IPS DF 19.7 (cell line): ENCODE results near the gene UQCRHL.

Experiments used
- DNase-seq: peaks from one replicate; pipeline ENCODE4 v3.0.0-alpha.2; 2013; ENCODE audit warnings: low read depth, low spot score

UQCRHL gene

DNA sequence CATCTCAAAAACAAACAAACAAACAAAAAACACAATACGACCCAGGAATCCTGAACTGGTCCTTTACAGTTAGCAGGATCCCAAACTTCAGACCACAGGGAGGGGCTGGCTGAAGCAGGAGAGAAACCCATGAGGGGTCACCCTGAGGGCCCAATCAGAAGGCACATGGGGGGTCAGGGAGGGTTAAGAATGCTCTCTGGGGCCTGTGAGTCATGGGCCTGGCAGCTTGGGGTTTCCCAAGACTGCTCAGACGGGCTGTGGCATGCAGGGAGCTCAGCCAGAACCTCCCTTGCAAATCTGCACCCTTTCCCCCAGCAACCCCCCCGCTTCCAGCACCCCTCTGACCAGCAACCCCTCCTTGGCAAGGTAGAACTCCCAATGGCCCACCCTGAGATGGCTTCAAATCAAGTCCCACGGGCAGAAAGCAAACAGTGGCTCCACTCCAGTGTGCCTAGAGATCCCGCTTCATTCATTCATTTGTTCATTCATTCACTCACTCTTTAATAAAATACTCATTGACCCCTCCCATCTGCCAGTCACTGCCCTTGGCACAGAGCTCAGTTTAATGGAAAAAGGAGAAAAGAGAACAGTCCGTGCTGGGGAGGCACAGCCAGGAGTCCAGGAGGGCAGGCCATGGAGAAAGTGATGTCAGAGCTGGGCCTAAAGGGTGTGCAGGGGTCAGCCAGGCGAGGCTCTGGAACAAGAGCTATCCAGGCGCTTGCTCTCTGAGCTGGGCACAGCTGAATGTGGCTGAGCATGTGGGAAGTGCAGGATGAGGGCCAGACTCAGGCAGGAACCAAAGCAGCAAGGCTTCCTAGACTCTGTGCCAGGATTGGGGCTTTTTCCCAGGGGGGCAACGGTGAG lies 8.2 kb downstream of the UQCRHL start:
- DNase-seq, result no peak

DNA sequence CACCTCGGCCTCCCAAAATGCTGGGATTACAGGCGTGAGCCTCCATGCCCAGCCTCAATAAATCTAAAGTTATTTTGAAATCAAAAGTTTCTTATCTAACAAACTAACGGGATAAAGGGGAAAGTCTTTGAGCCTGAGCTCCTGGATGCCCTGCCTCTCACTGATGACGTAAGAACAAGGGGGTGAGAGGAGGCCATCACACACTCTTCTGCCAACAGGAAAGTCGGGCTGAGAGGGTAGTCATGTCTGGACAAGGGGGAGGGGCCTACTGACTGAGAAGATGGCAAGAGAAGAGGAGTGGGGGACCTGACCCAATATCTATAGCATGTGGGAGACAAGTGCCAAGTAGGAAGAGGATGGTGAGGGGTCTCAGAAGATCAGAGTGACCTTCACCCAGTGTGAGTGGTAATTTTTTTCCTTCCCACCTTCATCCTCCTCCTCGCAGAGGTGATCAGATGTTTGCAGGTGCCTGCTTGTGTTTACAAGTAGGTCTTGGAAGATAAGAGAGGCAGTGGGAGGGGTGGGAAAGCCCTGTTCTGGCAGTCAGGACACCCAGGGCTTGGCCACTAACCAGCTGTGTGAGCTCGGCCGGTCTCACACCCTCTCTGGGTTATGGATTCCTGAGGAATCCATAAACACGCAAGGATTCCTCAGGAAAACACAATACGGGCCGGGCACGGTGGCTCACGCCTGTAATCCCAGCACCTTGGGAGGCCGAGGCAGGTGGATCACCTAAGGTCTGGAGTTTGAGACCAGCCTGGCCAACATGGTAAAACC lies 9.6 kb downstream of the UQCRHL start:
- DNase-seq, result no peak

DNA sequence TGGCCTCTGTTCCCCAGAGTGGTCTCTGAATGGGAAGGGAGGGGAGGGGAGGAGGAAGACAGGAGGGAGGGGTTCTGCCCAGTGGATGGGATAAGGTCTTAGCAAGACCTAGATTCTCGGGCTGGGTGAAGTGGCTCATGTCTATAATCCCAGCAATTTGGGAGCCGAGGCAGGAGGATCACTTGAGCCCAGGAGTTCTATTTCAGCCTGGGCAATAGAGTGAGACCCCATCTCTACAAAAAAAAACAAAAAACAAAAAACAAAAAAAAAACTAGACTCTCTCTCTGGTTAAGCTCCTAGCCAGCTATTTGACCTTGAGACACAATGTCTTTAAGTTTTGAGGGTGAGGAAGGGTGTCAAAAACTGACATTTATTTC lies 11.4 kb downstream of the UQCRHL start:
- no peak for DNase-seq

DNA sequence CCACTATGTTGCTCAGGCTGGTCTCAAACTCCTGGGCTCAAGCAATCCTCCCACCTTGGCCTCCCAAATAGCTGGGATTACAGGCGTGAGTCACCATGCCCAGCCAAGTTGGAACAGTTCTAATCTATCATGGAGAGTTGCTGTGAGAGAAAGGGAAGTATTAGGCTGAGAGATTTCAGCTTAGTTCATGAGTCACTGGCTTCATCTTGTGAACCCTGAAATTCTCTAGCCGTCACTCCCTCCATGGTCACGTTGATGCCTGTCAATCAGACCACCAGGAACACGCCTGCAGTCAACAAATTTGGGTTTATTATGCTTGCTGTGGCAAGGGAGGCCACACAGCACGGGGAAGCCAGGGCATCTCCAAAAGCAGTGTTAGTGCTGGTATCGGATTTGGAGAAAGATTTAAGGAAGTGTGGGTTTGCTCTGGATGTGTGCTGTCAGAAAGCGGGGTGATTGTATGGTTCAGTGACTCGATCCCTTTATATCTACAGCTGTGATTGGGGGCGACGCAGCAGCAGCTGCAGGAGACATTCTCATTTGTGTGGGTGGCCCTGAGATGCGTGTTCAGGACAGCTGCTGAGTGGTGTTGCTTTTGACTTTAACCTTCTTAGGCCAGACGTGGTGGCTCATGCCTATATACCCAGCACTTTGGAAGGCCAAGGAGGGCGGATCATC lies 18.7 kb downstream of the UQCRHL start:
- DNase-seq, result no peak

DNA sequence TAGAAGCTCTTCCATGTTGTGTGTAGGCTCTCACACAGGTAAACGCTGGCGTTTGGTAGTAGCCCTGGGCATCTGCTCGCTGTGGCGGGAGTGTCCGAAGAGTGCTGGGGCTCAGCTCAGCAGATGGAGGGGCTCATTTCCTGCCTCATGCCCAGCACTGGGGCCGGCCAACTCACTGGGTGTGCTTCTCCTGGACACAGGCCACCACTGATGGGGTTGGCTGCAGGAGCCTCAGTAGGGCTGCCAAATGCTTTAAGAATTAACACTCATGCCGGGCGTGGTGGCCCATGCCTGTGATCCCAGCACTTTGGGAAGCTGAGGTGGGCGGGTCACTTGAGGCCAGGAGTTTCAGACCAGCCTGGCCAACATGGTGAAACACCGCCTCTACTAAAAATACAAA lies 20.9 kb downstream of the UQCRHL start:
- no peak for DNase-seq

DNA sequence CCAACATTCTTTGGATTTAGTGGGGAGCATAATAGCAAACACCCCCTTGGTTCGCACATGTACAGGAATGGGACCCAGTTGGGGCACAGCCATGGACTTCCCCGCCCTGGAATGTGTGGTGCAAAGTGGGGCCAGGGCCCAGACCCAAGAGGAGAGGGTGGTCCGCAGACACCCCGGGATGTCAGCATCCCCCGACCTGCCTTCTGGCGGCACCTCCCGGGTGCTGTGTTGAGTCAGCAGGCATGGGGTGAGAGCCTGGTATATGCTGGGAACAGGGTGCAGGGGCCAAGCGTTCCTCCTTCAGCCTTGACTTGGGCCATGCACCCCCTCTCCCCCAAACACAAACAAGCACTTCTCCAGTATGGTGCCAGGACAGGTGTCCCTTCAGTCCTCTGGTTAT lies 21.8 kb downstream of the UQCRHL start:
- no peak for DNase-seq

DNA sequence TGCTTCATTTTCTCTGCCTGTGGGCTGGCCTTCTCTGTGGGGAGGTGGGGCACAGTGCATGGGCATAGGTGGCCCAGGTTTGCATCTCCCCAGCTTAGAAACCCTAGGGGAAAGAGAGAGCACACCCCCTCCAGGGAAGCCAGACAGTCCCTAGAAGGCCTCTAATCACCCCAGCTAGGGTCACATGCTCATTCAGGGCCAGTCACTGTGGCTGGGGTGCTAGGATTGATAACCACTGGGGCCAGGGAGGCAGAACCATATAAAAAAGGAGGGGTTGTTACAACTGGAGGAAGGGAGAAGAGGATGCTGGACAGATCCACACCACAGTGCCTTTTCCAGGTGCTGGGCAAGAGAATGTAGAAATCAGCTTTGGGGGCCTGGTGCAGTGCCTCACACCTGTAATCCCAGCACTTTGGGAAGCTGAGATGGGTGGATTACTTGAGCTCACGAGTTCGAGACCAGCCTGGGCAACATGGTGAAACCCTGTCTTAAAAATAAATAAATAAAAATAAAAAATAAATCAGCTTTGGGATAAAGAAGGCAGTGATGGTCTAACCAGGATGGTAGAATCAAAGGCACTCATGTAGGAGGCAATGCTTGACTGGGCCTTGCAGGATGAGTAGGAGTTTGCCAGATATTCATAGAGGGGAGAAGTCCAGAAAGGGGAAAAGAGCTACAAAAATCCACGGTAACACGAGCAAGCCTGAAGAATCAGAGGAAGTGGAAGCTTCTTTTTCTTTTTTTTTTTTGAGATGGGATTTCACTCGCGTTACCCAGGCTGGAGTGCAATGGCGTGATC lies 29.3 kb downstream of the UQCRHL start:
- no peak for DNase-seq

DNA sequence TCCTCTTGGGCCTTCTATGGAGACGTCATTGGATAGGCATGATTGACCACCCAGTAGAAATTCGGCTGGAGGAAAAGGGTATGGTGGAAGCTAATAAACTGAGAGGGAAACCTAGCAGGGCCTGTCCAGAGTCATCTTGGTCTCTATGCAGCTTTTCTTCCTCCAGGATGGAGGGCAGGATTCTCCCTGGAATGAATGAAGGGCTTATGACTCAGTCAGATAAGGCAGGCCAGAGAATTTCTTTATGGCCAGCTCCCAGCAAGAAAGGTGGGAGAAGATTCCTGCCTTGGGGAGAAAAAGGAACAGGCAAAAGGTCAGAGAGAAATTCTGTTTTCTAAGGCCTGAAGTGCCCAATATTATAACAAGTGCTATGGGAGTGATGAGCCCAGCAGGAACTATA lies 31.7 kb downstream of the UQCRHL start:
- DNase-seq, result no peak

DNA sequence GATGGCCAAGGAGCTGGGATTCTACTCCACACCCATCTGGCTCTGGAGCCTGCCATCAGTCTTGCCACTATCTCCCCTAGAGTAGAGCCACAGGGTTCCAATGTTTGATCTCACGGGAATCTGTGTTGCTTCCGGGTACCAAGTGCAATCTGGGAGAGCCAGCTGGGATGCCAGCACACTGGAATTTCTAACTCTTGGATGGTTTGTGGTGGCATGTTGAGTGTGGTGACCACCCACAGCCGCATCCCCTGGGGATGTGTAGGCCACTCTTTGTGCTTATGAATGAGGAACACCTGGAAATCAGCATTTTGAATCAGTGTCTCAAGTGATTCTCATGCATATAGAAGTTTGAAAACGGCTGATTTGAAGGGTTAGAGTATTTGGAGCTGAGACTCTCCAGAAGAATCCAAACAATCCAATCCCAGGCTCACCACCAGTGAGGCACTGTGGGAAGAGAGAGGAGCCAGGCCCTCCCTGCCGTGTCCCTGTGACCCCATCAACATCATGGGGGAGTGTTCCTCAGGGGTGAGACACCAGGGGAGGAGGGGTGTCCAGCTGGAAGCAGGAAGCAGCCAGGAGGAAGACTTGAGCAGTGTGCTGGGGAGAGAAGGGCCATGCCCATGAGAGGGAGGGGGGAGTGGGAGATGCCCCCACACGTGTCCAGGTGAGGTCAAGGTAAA lies 35.5 kb downstream of the UQCRHL start:
- no peak for DNase-seq

DNA sequence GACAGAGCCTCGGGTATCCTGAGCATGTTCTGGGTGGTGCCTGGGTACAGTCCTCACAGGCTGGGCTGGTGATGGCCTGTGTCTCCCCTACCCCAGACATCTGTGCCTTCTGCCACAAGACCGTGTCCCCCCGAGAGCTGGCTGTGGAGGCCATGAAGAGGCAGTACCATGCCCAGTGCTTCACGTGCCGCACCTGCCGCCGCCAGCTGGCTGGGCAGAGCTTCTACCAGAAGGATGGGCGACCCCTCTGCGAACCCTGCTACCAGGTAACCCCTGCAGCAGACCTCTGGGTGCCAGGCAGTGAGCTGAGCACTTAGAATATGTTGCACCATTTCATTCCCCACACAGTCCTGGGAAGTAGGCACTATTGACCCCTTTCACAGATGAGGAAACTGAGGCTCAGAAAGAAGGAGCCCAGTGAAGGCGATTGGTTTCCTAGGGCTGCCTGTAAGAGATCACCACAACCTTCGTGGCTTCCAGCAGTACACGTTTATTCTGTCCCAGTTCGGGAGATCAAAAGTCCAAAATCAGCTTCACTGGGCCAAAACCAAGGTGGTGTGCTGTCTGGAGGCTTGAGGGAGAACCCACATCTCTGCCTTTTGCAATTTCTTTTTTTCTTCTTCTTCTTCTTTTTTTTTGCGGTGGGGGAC lies 37.0 kb downstream of the UQCRHL start:
- DNase-seq, result no peak

DNA sequence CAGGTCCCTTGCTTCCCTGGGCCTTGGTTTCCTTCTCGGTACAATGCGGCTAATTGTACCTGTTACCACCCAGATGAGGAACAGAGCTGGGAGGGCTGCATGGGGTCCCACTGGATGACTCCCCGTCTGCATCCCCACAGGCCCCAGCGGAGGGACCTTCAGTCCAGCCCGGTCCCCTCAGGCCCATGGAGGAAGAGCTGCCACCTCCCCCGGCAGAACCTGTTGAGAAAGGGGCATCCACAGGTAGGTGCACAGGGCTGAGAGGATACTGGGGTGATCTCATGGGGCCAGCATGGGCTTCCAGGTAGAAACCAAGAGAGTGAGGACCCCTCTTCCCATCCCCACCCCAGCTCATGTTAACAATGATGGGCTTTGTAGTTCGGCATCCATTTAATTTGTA lies 39.1 kb downstream of the UQCRHL start:
- no peak for DNase-seq

DNA sequence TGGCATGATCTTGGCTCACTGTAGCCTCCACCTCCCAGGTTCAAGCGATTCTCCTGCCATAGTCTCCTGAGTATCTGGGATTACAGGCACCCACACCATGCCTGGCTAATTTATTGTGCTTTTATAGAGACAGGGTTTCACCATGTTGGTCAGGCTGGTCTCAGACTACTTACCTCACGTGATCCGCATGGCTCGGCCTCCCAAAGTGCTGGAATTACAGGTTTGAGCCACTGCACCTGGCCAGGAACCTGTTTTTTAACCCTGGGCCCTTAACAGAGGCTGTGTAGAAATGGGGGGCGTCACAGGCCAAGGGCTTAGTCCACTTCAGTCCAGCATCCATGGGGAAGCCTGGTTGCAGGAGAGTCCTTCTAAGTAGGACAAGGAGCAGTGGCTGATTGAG lies 39.5 kb downstream of the UQCRHL start:
- DNase-seq, result no peak

DNA sequence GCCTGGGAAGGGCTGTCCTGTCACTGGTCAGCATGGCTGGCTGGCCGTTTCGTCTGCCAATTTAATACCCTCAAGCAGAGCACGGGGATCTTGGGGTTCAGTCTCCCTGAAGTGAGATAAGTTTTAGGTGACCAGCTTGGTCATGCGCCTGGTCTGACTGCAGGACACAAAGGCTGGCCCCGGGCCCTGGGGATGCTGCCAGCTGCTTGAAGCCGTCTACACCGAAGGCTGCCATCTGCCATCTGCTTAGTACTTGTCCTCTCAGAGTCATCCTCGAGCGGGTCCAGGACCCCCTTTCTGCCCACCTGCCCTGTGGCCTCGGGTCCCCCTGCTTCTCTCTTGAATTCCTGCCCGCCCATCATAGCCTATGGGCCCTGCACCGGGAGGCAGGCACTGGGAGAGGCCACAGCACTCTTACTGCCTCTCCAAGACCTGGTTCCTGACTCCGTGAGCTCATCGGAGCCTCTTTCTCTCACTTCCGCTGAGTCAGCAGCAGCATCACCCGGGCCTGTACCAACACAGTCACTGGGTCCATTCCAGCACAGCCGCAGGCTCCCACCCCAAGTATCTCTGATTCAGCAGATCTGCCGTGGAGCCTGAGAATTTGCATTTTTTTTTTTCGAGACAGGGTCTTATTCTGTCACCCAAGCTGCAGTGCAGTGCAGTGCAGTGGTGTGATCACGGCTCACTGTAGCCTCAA lies 41.8 kb downstream of the UQCRHL start:
- DNase-seq, result no peak

DNA sequence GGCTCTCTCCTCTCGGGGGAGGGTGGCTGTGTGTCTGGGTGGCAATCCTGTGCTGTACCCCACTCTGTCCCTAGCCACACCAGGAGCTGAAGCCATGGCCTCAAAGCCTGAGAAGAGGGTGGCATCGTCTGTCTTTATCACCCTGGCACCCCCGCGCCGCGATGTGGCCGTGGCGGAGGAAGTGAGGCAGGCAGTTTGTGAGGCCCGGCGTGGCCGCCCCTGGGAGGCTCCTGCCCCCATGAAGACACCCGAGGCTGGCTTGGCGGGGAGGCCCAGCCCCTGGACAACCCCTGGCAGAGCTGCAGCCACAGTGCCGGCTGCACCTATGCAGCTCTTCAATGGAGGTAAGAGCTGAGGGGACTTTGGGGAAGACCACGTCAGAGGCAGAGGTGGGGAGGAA lies 42.6 kb downstream of the UQCRHL start:
- DNase-seq, result no peak

DNA sequence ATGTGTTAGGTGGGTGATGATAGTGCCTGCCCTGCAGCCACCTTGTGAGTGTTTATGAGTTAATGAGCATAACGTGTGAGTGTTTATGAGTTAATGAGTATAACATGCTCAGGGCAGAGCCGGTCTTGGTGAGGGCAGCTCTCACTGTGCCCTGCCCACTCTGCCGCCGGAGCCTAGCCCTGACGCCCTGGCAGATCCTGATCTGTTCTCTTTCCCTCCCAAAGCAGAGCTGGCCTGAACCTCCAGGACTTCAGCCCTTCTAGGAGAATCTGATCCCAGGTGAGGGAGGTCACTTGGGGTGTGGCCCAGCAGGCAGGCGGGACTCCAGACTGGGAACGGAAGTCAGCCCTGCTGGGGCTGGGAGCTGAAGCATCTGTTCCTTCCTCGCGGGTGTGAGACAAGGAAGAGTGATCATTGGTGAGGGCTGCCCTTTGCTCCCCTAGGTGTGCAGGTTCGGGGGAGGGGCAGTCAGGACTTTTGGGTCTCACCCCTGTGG lies 43.1 kb downstream of the UQCRHL start:
- no peak for DNase-seq

DNA sequence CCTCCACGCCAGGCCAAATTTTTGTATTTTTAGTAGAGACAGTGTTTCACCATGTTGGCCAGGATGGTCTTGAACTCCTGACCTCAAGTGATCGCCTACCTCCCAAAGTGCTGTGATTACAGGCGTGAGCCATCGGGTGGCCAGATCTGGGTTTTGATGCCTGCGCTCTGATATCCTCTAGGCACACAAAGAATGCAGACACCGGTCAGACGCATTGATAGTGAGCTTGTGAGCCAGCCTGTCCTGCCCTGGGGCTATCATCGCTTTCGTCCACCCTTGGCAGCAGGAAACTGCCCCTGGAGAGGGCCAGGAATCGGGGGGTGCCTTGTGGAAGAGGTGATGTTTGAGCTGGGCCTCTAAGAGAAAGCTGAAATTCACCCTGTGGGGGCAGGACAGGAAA lies 44.9 kb downstream of the UQCRHL start:
- no peak for DNase-seq

DNA sequence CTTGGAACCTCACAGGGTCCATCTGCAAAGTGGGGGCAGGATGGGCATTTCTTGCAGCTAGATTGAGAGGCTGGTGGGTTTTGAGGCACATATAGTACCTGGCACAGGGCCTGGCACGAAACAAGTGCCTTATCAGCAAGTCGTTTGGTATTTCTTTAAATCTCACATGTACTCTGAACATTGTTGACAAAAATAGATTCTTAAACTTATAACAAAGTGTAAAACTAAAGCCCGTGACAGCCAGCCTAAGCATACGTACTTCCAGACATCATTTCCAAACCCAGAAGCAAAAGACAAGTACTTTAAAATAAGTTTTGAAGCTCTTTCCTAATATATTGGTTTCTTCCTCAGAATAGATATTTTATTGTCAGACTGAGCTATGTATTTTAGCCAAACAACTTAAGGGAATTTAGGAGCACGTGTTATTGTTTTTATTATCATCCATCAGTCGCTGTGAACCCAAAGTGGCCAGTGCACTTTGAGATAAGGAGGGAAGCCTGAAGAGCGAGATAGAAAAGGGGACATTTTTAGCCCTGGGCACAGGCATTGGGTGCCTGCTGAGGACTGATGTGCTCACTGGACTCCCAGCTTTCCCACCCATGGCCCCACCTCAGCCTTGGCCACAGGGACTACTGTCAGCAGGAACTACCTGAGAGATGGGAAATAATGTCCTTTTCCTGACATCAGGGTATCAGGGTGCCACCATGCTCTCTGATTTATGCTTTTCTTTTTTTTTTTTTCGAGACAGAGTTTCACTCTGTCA lies 45.9 kb downstream of the UQCRHL start:
- no peak for DNase-seq

DNA sequence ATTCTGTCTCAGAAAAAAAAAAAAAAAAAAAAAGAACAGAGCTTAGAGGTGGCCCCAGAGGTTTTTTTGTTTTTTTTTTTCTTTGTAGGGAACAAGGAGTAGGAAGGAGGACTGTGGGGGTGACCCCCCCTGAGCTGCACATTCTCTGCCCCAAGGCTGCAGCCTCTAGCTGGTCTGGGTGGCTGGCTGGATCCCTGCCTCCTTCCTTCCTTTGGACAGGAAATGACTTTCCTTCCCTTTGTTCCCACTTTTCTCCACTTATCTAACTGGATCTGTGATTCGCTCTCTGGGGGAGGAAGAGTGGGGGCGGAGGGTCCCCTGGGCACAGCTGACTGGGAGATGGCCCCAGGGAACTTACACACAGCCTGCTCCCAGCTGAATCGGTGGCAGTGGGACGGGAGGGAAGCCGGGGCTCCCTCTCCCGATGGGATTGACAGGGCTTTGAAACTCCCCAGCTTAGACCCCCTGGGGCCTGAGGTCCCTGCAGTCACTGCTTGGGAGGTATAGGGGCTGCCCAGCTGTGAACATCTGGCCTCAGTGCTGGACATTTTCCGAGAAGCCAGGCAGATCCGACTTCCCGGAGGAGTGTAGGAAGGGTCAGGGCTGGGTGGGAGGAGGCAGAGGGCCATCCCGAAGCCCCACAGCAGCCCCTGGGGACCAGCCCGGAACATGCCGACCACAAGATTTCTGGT lies 46.8 kb downstream of the UQCRHL start:
- no peak for DNase-seq
